ENCODE results near the gene GPR87. TPM values are rescaled to one million over a fixed set of nuclear protein-coding genes. Genes with fewer than 3 reads are reported as not detected.

GPR87 gene
- total and polyA plus RNA-seq, 12 donors, result 0.01 TPM; not detected in 11

DNA sequence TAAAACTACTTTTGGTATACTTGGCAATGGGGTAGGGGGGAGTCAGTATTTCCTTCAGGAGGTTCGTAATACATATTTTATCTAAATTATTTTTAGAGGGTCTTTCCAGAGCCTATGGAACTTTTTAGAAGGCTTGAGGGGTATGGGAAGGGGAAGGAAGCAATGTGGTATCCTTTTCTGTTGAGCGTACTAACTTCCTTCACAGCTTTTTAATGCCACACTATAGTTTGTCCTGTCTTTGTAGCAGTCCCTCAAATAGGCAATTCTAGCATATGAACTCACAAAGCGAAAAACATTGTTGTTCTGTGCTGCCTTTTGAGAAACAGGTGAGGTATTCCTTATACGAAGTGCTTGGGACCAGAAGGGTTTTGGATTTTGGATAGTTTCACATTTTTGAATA is 35.0 kb upstream of the GPR87 start:
- no peak overlapping the region for H3K4me3 ChIP-seq
- TF ChIP-seq, protein P1, sequence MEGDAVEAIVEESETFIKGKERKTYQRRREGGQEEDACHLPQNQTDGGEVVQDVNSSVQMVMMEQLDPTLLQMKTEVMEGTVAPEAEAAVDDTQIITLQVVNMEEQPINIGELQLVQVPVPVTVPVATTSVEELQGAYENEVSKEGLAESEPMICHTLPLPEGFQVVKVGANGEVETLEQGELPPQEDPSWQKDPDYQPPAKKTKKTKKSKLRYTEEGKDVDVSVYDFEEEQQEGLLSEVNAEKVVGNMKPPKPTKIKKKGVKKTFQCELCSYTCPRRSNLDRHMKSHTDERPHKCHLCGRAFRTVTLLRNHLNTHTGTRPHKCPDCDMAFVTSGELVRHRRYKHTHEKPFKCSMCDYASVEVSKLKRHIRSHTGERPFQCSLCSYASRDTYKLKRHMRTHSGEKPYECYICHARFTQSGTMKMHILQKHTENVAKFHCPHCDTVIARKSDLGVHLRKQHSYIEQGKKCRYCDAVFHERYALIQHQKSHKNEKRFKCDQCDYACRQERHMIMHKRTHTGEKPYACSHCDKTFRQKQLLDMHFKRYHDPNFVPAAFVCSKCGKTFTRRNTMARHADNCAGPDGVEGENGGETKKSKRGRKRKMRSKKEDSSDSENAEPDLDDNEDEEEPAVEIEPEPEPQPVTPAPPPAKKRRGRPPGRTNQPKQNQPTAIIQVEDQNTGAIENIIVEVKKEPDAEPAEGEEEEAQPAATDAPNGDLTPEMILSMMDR (IDR thresholded peaks at IDR 0.05), result no peak
- no peaks in the 10 kb centered on the region for H3K27me3 ChIP-seq
- H3K36me3 ChIP-seq, result no peaks in the 10 kb centered on the region
- intact Hi-C loops (cut with DNase I), result no loop called here
- H3K9me3 ChIP-seq, result no peaks in the 10 kb centered on the region
- DNase-seq (no peak), ATAC-seq (no peak)
- 85 to 92% methylated on average over 4 of the region's 4 CpGs for WGBS, 2 donors
- peak overlapping the region in 1 of 10 donors; percentile 70 for H3K27ac ChIP-seq
- H3K4me1 ChIP-seq, result peaks cover 0 to 49% (median 0%) of the 10 kb centered on the region in 9 donors

DNA sequence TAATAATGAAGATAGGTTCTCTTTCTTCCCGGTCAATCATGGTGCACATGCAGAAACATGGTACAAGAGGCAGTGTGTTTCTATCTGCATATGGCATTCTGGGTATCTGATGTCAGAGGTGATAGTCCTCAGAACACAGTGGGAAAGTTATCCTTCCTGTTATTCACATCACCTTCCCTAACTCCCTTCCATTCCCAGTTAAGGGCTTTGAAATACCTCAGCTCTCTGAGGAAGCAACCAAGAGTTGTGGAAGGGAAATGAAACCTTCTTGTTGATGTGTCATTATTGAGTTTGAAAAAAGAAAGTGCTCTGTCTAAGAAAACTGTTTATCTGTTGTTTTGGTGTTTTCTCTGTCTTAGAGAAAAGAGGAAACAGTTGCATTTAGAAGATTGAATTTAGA is 34.6 kb upstream of the GPR87 start:
- intact Hi-C loops (cut with DNase I), result no loop called here
- 91 to 94% methylated on average over 1 of the region's 1 CpG for WGBS, 2 donors
- H3K9me3 ChIP-seq, result no peaks in the 10 kb centered on the region
- DNase-seq, result no peak
- no peak for ATAC-seq
- H3K4me3 ChIP-seq, result no peak overlapping the region
- H3K27me3 ChIP-seq, result no peaks in the 10 kb centered on the region
- peak overlapping the region in 1 of 10 donors; percentile 70 for H3K27ac ChIP-seq
- TF ChIP-seq, protein P1 (IDR thresholded peaks at IDR 0.05), result no peak
- H3K36me3 ChIP-seq, result no peaks in the 10 kb centered on the region
- H3K4me1 ChIP-seq, result peaks cover 0 to 48% (median 0%) of the 10 kb centered on the region in 9 donors

DNA sequence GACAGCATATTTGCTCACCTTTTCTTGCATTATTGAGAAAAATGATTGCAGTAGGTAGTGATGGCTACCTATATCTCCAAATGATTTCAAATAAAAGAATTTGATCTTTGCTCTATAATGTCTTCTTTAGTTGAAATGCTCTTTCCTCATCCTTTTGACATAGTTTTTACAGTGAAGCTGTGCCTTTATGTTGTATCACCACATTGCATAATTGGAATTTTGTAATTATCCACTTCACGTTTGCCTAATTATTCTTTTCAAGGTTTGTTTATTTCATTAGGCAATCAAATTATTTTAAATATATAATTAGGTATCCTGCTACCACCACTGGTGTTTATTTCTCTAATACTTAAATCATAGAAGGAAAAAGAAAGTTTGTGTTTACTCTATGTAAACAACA is 34.0 kb upstream of the GPR87 start:
- intact Hi-C loops (cut with DNase I), result no loop called here
- no peaks in the 10 kb centered on the region for H3K9me3 ChIP-seq
- TF ChIP-seq, protein P1 (IDR thresholded peaks at IDR 0.05), result no peak
- ATAC-seq, result no peak
- peaks cover 0 to 49% (median 0%) of the 10 kb centered on the region in 9 donors for H3K4me1 ChIP-seq
- H3K36me3 ChIP-seq, result no peaks in the 10 kb centered on the region
- WGBS, 2 donors, result 75 to 89% methylated on average over 1 of the region's 1 CpG
- peak overlapping the region in 1 of 10 donors; percentile 70 for H3K27ac ChIP-seq
- no peak for DNase-seq
- no peak overlapping the region for H3K4me3 ChIP-seq
- H3K27me3 ChIP-seq, result no peaks in the 10 kb centered on the region

DNA sequence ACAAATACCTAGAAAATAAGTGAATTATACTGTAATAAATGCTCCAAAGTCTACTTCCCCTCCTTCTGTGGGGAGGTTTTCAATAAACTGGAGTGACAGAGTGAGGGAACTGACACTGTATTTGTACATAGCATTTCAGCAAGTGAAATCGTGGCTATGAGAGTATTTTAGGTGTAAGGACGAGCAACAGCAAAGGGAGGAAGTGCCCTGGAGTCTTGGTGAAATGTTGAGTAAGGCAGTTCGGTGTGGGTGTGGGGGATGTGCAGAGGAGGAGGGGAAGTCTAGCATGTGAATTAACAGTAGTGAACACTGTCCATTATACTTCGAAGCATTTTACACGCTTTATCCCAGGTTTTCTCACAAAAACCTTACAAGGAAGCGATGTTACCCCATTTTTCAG is 30.8 kb upstream of the GPR87 start:
- intact Hi-C loops (cut with DNase I), result no loop called here
- peak in 7 of 8 donors; percentile 29 to 77 (median 67) for ATAC-seq
- WGBS, 2 donors, result 65 to 70% methylated on average over 6 of the region's 6 CpGs

More for the DNA sequence above, 30.8 kb upstream of the GPR87 start:
- H3K4me3 ChIP-seq, result no peak overlapping the region
- no peaks in the 10 kb centered on the region for H3K27me3 ChIP-seq
- peaks cover 0 to 50% (median 0%) of the 10 kb centered on the region in 9 donors for H3K4me1 ChIP-seq
- peak overlapping the region in 1 of 10 donors; percentile 77 for H3K27ac ChIP-seq
- DNase-seq, result no peak
- TF ChIP-seq, protein P1 (IDR thresholded peaks at IDR 0.05), result no peak
- no peaks in the 10 kb centered on the region for H3K36me3 ChIP-seq
- H3K9me3 ChIP-seq, result no peaks in the 10 kb centered on the region

All from heart right ventricle (tissue), 16 donors.